ENCODE results near the gene BIRC2. TPM values are rescaled to one million over a fixed set of nuclear protein-coding genes. Genes with fewer than 3 reads are reported as not detected.

The BIRC2 gene
- total and polyA plus RNA-seq, 9 of the 15 experiments (the other 6 are each of a cell fraction or from before 2014, with no cell fraction given): 14.3 to 45.9 (median 20.7) TPM

DNA sequence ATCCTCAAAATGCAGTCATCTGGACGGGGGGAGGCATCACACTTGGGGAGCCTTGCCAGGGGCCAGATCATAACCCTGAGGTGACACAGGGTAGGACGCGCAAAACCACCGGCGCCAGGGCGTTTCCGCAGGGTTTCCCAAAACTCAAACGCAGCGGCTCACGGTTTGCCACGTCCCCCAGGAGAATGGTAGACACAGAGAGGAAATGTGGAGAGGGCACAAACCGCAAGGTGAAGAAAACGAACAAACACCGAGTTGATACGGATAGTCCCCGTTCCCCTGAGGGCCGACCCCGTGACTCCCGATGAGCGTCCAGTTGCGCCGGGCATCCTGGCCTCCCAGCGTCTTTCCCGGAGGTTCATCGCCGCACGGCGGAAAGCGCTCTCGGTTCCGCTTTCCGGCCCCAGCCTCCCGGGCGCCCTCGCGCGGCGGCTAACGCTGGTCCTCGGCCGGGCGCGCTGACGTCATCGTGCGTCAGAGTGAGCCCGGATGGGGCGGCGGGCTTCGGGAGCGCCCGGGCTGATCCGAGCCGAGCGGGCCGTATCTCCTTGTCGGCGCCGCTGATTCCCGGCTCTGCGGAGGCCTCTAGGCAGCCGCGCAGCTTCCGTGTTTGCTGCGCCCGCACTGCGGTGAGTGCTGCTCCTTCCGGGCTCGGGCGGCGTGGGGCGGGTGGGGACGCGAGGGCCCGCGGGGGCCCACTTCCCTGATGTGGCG lies at the start of gene BIRC2 (continued):
- TF ChIP-seq, protein P1, sequence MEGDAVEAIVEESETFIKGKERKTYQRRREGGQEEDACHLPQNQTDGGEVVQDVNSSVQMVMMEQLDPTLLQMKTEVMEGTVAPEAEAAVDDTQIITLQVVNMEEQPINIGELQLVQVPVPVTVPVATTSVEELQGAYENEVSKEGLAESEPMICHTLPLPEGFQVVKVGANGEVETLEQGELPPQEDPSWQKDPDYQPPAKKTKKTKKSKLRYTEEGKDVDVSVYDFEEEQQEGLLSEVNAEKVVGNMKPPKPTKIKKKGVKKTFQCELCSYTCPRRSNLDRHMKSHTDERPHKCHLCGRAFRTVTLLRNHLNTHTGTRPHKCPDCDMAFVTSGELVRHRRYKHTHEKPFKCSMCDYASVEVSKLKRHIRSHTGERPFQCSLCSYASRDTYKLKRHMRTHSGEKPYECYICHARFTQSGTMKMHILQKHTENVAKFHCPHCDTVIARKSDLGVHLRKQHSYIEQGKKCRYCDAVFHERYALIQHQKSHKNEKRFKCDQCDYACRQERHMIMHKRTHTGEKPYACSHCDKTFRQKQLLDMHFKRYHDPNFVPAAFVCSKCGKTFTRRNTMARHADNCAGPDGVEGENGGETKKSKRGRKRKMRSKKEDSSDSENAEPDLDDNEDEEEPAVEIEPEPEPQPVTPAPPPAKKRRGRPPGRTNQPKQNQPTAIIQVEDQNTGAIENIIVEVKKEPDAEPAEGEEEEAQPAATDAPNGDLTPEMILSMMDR (IDR thresholded peaks at IDR 0.05 in 2 of 3, conservative IDR thresholded peaks at IDR 0.05 in 1 of 3; ENCODE audit: insufficient read depth in 2 of 3, low read depth in 1 of 3, low read length in 3 of 3): peak; percentile 80 to 90 (median 86)
- TF ChIP-seq TRIM24 (IDR thresholded peaks at IDR 0.05) (no peak), MTA2 (IDR thresholded peaks at IDR 0.05; ENCODE audit: low read depth) (no peak), TBP (optimal IDR thresholded peaks at IDR 0.05; ENCODE audit: low read depth, low read length) (peak; percentile 63), NONO (IDR thresholded peaks at IDR 0.05; ENCODE audit: low read depth in 2 of 2, low read length in 1 of 2) (peak in 1 of 2 experiments; percentile 31; a peak in 1 of 4 replicates), ZNF121 (CRISPR knock-in tag; conservative IDR thresholded peaks at IDR 0.05) (no peak), KLF1 (tag; IDR thresholded peaks at IDR 0.05) (no peak; the same call in 1 of the 2 replicates), MCM2 (IDR thresholded peaks at IDR 0.05; ENCODE audit: low read depth) (no peak), PURB (CRISPR knock-in tag; IDR thresholded peaks at IDR 0.05; ENCODE audit: low read depth) (no peak), MBD2 (IDR thresholded peaks at IDR 0.05; ENCODE audit: borderline replicate concordance, low read depth) (0 out of 2 replicates have a peak, but pooled peaks have one; percentile 29), JUN (IDR thresholded peaks at IDR 0.05; ENCODE audit: borderline replicate concordance, low read depth, low read length) (peak; percentile 95), JUN (CRISPR knock-in tag; IDR thresholded peaks at IDR 0.05; ENCODE audit: borderline replicate concordance) (peak; percentile 48; the same call in 1 of the 2 replicates), FOSL1 (tag; conservative IDR thresholded peaks at IDR 0.05) (peak; percentile 85)
- TF ChIP-seq, protein P2, sequence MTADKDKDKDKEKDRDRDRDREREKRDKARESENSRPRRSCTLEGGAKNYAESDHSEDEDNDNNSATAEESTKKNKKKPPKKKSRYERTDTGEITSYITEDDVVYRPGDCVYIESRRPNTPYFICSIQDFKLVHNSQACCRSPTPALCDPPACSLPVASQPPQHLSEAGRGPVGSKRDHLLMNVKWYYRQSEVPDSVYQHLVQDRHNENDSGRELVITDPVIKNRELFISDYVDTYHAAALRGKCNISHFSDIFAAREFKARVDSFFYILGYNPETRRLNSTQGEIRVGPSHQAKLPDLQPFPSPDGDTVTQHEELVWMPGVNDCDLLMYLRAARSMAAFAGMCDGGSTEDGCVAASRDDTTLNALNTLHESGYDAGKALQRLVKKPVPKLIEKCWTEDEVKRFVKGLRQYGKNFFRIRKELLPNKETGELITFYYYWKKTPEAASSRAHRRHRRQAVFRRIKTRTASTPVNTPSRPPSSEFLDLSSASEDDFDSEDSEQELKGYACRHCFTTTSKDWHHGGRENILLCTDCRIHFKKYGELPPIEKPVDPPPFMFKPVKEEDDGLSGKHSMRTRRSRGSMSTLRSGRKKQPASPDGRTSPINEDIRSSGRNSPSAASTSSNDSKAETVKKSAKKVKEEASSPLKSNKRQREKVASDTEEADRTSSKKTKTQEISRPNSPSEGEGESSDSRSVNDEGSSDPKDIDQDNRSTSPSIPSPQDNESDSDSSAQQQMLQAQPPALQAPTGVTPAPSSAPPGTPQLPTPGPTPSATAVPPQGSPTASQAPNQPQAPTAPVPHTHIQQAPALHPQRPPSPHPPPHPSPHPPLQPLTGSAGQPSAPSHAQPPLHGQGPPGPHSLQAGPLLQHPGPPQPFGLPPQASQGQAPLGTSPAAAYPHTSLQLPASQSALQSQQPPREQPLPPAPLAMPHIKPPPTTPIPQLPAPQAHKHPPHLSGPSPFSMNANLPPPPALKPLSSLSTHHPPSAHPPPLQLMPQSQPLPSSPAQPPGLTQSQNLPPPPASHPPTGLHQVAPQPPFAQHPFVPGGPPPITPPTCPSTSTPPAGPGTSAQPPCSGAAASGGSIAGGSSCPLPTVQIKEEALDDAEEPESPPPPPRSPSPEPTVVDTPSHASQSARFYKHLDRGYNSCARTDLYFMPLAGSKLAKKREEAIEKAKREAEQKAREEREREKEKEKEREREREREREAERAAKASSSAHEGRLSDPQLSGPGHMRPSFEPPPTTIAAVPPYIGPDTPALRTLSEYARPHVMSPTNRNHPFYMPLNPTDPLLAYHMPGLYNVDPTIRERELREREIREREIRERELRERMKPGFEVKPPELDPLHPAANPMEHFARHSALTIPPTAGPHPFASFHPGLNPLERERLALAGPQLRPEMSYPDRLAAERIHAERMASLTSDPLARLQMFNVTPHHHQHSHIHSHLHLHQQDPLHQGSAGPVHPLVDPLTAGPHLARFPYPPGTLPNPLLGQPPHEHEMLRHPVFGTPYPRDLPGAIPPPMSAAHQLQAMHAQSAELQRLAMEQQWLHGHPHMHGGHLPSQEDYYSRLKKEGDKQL (CRISPR knock-in tag; IDR thresholded peaks at IDR 0.05; ENCODE audit: borderline replicate concordance): no peak
- TF ChIP-seq, protein P3, sequence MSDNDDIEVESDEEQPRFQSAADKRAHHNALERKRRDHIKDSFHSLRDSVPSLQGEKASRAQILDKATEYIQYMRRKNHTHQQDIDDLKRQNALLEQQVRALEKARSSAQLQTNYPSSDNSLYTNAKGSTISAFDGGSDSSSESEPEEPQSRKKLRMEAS (CRISPR knock-in tag; IDR thresholded peaks at IDR 0.05): peak; percentile 52; the same call in 1 of the 2 replicates
- TF ChIP-seq, protein P4, sequence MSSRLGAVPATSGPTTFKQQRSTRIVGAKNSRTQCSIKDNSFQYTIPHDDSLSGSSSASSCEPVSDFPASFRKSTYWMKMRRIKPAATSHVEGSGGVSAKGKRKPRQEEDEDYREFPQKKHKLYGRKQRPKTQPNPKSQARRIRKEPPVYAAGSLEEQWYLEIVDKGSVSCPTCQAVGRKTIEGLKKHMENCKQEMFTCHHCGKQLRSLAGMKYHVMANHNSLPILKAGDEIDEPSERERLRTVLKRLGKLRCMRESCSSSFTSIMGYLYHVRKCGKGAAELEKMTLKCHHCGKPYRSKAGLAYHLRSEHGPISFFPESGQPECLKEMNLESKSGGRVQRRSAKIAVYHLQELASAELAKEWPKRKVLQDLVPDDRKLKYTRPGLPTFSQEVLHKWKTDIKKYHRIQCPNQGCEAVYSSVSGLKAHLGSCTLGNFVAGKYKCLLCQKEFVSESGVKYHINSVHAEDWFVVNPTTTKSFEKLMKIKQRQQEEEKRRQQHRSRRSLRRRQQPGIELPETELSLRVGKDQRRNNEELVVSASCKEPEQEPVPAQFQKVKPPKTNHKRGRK (tag; IDR thresholded peaks at IDR 0.05): no peak
- TF ChIP-seq, protein P5, sequence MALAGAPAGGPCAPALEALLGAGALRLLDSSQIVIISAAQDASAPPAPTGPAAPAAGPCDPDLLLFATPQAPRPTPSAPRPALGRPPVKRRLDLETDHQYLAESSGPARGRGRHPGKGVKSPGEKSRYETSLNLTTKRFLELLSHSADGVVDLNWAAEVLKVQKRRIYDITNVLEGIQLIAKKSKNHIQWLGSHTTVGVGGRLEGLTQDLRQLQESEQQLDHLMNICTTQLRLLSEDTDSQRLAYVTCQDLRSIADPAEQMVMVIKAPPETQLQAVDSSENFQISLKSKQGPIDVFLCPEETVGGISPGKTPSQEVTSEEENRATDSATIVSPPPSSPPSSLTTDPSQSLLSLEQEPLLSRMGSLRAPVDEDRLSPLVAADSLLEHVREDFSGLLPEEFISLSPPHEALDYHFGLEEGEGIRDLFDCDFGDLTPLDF (CRISPR knock-in tag; IDR thresholded peaks at IDR 0.05): no peak

Measured in K562 (cell line).